Measurements from ENCODE around the gene TTC7B.

Gene TTC7B

DNA sequence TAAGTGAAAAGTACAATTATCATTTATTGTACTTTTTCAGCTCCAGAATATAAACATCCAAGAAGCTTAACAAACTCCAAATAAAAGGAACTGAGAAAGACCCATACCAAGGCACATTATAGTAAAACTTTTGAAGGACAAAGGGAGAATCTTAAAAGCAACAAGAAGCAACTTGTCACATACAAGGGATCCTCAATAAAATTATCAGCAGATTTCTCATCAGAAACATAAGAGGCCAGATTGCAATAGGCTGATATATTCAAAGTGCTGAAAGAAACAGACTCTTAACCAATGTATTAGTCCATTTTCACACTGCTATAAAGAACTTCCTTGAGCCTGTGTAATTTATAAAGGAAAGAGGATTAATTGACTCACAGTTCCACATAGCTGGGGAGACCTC, 48.3 kb downstream of the TTC7B start:
- no peak for TF ChIP-seq TAF1 (IDR thresholded peaks at IDR 0.05; ENCODE audit: borderline replicate concordance, insufficient read depth, low read length)
- no peak for TF ChIP-seq SIN3A (IDR thresholded peaks at IDR 0.05; ENCODE audit: borderline replicate concordance, insufficient read depth, low read length)
- no peak for TF ChIP-seq POLR2AphosphoS5 (IDR thresholded peaks at IDR 0.05; ENCODE audit: low read depth, low read length)
- no peak for TF ChIP-seq FOXP2 (optimal IDR thresholded peaks at IDR 0.05; ENCODE audit: borderline replicate concordance, extremely low read depth, extremely low read length, insufficient read depth)
- TF ChIP-seq, protein P1, sequence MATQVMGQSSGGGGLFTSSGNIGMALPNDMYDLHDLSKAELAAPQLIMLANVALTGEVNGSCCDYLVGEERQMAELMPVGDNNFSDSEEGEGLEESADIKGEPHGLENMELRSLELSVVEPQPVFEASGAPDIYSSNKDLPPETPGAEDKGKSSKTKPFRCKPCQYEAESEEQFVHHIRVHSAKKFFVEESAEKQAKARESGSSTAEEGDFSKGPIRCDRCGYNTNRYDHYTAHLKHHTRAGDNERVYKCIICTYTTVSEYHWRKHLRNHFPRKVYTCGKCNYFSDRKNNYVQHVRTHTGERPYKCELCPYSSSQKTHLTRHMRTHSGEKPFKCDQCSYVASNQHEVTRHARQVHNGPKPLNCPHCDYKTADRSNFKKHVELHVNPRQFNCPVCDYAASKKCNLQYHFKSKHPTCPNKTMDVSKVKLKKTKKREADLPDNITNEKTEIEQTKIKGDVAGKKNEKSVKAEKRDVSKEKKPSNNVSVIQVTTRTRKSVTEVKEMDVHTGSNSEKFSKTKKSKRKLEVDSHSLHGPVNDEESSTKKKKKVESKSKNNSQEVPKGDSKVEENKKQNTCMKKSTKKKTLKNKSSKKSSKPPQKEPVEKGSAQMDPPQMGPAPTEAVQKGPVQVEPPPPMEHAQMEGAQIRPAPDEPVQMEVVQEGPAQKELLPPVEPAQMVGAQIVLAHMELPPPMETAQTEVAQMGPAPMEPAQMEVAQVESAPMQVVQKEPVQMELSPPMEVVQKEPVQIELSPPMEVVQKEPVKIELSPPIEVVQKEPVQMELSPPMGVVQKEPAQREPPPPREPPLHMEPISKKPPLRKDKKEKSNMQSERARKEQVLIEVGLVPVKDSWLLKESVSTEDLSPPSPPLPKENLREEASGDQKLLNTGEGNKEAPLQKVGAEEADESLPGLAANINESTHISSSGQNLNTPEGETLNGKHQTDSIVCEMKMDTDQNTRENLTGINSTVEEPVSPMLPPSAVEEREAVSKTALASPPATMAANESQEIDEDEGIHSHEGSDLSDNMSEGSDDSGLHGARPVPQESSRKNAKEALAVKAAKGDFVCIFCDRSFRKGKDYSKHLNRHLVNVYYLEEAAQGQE (IDR thresholded peaks at IDR 0.05; ENCODE audit: insufficient read depth in 1 of 2, low read depth in 2 of 2, low read length in 2 of 2), result no peak

DNA sequence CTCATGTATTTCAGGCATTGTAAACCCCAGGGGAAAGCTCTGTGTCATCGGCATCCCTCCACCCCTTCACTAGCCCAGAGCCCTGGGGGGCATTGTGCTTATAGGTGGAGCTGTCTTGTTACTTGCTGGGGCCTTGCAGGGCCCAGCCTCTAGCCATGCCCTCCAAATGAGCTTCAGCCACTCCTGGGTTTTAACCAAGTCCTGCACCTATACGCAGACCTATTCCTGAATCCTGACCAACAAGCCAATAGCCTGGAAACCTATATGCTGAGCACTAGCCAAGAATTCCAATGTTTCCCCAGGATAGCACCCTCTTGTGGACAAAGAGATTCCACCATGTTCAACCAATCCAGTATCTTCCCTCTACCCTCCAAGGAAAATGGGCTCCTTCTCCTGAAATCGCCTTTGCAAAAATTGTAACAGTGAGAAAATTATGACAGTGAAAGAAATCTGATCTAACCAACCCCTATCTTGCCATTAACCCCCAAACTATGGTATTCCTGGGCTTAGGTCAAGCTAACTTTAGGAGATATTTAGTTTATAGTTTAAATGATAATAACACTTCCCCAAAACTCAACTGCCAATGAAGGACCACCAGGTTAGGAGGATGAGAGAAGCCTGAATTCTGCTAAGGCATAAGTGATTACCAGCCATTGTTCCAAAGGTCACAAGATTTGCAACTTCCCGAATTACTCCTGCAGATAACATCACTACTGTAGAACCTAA, 55.5 kb downstream of the TTC7B start:
- TF ChIP-seq, protein P1 (IDR thresholded peaks at IDR 0.05; ENCODE audit: insufficient read depth in 1 of 2, low read depth in 2 of 2, low read length in 2 of 2), result no peak
- TF ChIP-seq TAF1 (IDR thresholded peaks at IDR 0.05; ENCODE audit: borderline replicate concordance, insufficient read depth, low read length) (no peak), FOXP2 (optimal IDR thresholded peaks at IDR 0.05; ENCODE audit: borderline replicate concordance, extremely low read depth, extremely low read length, insufficient read depth) (no peak), SIN3A (IDR thresholded peaks at IDR 0.05; ENCODE audit: borderline replicate concordance, insufficient read depth, low read length) (no peak), POLR2AphosphoS5 (IDR thresholded peaks at IDR 0.05; ENCODE audit: low read depth, low read length) (no peak)

DNA sequence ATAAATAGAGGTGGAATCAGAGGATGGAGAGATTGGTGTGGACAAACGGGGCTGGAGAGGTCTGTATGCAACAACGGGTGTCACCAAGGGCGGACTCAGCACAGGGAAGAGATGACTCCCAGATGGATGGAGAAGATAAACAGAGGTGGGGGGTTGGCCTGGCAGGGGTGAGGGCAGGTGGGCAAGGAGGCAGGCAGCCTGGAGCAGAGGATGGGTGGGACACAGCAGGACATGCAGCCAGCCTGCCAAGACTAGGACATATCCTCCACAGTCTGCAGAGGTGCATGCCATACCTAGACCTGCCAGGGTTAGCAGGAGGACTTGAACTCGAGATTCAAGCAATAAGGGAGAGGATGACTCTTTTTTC, 56.2 kb downstream of the TTC7B start:
- no peak for TF ChIP-seq SIN3A (IDR thresholded peaks at IDR 0.05; ENCODE audit: borderline replicate concordance, insufficient read depth, low read length)
- no peak for TF ChIP-seq FOXP2 (optimal IDR thresholded peaks at IDR 0.05; ENCODE audit: borderline replicate concordance, extremely low read depth, extremely low read length, insufficient read depth)
- TF ChIP-seq, protein P1 (IDR thresholded peaks at IDR 0.05; ENCODE audit: insufficient read depth in 1 of 2, low read depth in 2 of 2, low read length in 2 of 2), result no peak
- TF ChIP-seq TAF1 (IDR thresholded peaks at IDR 0.05; ENCODE audit: borderline replicate concordance, insufficient read depth, low read length), result no peak
- no peak for TF ChIP-seq POLR2AphosphoS5 (IDR thresholded peaks at IDR 0.05; ENCODE audit: low read depth, low read length)

DNA sequence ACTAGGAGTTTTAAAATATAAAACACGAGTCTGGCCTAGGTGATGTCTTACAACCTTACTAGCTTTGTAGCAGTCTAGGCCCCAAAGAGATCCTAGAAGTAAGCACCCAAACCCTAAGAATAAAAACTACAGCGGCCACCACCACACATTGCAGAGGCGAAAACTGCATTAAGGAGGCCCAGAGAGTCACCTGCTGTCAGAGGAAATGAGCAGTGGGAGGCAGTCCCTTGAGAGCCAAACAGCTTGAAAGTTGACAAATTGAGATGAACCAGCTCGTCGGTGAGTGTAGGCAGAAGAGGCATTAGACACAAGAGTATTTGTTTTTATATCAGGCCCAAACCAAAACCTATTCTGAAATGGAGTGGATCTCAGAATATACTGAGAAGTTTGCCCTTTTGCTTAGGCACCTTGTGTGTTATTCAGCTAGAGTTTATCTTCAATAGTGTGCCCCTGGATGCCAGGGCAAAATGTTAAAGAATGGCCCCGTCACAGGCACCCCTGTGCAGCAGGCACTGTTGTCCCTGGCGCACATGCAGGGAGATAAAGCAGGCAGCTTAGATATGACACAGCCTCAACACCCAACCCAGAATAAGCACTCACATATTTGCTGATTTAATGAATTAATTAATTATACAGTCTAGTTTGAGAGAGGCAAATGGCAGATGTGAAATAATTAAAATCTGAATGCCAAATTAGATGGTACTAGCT, 56.7 kb downstream of the TTC7B start:
- TF ChIP-seq, protein P1 (IDR thresholded peaks at IDR 0.05; ENCODE audit: insufficient read depth in 1 of 2, low read depth in 2 of 2, low read length in 2 of 2), result no peak
- TF ChIP-seq FOXP2 (optimal IDR thresholded peaks at IDR 0.05; ENCODE audit: borderline replicate concordance, extremely low read depth, extremely low read length, insufficient read depth) (no peak), TAF1 (IDR thresholded peaks at IDR 0.05; ENCODE audit: borderline replicate concordance, insufficient read depth, low read length) (no peak), POLR2AphosphoS5 (IDR thresholded peaks at IDR 0.05; ENCODE audit: low read depth, low read length) (no peak), SIN3A (IDR thresholded peaks at IDR 0.05; ENCODE audit: borderline replicate concordance, insufficient read depth, low read length) (no peak)
